T1000 (cell line): ENCODE data around the gene CHCHD5.
"Not testable (repeated sequence)": the region's sequence is repeated elsewhere in the genome, so short reads cannot be mapped to it uniquely, and the experiment has no call there.

Source experiments
- DNase-seq: peaks from one replicate; lab custom pipeline; 2025; ENCODE audit warnings: mixed read lengths; lab: John Stamatoyannopoulos, UW

Gene CHCHD5

DNA sequence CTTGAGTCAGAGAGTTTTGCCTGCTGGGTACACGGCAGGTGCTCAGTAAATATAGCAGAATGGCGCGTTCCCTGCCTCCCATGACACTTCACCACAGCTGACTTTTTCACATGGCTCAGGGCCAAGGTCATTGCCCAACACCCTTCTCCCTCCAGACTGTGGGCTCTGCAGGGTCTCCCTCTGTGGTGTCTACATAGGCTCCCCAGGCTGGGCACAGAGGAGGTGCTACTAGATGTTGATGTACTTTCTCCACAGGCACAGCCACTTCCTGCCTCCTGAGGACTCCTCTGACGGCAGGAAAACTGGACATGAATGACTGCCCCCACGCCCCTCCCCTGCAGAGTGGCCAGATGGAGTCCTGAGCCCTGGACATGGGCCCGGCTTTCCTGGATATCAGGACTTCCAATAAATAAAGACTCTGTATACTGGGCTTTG is 4.2 kb downstream of the CHCHD5 start:
- no peak for DNase-seq

DNA sequence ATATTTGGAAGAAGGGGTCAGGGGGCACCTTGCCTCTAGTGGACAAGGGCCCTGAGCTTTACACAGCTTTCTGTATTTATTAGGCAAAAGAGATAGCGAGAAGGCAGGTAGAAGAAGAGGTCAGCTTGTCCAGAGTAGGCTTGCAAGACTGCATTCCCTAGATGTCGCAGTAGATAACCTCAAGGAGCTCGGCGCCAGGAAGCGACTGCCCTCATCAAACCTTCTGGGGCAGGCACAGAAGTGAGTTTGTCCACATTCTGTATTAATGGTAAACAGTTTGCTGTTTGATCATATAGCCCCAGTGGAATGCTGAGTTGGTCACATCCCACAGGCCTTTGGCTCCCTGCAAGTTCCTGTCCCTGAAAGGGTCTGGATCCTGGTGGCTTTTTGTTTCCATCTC is 7.0 kb downstream of the CHCHD5 start:
- no peak for DNase-seq

DNA sequence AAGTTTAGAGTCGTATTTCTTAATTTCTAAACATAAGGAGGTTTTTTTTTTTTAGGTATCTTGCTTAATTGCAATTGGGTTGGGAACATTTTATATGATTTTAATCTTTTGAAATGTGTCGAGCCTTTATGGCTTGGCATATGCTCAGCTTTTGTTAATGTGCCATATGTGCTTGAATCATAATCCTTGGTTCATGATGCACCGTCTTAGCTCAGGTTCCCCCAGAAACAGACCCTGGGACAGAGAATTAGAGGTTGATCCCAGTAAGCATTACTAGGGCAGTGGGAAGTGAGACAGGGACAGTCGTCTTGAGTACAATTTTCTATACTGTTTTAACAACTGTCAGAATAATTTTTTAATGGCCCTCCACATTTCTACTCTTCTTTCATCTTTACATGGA is 9.3 kb downstream of the CHCHD5 start:
- DNase-seq: no peak

DNA sequence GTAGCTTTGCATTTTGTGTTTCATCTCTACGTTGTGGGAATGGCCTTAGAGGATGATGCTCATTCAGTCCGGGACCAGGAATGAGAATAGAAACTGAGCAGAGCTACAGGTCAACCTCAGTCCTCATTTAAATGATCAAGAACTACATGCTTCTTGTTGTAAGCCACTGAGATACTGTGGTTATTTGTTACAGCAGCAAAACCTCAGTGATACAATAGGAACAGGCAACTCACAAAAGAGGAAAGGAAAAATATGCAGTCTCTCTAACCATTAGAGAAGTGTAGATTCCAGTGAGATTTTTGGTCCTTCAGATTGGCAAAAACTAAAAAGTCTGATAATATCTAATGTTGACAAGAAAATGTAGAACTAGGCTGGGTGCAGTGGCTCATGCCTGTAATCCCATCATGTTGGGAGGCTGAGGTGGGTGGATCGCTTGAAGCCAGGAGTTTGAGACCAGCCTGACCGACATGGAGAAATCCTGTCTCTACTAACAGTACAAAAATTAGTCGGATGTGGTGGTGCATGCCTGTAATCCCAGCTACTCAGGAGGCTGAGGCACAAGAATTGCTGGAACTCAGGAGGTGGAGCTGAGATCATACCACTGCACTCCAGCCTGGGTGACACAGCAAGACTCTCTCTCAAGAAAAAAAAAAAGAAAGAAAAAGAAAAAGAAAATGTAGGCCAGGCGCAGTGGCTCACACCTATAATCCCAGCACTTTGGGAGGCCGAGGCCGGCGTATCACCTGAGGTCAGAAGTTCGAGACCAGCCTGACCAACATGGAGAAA is 13.3 kb downstream of the CHCHD5 start:
- DNase-seq: no peak

DNA sequence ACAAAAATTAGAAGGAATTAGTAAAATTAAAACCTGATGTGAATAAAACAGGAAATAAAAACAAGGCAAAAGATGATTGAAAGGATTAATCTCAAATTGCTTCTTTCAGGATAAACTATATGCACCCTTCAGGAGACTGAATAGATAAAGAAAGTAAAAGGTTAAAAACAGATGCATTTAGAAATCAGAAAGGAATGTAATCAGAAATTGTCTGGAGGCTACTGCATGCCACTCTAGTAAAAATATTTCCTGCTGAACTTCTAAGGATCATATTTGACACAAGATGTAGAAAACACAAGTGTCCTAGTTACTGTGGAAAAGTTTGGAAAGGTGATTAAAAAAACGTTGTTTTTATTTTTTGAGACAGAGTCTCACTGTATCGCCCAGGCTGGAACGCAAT is 16.2 kb downstream of the CHCHD5 start:
- no peak for DNase-seq

DNA sequence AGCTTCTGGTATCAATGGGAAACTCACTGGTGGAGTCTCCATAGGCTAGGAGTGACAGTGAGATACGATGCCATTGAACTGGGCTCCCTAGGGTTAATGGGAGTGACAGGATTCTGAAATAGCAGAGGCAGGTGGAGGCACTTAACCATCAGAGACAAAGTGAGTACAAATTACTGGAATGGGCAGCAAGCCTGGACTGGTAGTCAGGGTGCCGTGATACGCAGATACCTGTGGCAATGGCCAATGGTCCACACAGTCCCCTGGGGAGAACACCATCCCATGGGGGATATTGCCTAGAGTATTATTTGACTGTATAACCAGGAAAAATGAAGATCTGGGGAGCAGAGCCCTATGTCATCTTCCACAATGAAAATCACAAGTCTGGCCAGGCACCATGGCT is 17.3 kb downstream of the CHCHD5 start:
- no peak for DNase-seq

DNA sequence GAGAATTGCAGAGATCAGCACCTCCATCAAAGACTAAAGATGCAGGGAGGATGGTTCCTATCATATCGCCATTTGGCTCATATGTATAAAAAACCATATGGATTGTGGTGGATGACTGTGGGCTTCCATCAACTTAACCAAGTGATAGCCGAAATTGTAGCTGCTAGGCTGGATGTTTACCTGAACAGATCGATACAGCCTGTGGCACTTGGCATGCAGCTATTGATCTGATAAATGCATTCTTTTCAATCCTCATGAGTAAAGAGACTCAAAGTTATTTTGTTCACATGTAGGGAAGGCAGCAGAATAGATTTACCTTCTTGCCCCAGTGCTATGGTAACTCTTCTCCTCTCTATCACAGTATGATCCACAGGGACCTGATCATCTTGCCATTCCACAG is 18.5 kb downstream of the CHCHD5 start:
- no peak for DNase-seq

DNA sequence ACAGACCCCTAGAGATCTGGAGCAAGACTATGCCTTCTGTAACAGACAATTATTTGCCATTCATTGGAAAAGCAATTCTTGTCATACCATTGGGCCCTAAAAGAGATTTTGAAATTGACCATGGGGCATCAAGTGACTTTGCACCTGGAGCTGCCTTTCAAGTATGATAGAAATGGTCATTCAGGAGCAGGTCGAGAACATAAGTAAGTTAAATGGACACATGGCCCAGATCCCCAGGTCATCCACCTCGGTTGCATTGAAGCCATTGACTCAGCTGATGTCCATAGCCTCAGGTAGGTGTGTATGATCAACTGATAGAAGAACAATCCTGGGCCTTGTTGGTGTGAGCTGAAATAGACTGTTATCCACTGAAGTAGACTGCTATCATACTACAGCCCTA is 19.3 kb downstream of the CHCHD5 start:
- DNase-seq: no peak

DNA sequence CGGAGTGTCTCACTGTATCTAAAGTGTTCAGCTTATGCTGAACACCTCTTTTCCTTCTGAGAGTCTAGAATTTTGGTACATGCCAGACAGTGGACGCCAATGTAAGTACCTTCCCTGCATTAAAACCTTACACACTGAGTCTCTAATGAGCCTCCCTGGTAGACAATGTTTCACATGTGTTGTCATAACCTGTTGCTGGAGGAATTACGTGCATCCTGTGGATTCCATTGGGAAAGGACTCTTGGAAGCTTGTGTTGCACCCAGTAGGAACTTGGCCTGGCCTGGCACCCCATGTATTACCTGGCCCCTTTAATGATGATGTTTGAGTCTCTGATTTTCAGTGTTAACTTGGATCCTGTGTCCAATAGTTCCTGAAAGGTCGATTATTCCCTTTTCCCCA is 20.5 kb downstream of the CHCHD5 start:
- no peak for DNase-seq

DNA sequence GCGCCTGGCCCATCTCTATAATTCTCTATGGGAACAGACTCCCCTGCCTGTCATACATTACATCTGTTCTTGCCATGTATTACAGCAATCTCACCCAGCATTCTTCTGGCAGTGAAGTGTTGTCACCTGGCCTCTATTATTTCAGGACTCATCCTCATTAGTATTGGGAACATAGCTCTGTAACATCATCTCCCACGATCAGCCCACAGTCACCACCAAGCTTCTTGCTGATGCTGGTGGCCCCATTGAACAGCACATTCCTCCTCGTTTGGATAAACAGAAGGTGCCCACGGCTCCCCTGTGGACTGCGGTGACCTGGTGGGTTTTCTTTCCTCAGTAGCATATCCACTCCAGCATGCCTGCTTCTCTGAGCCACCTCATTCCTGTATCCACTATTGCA is 21.5 kb downstream of the CHCHD5 start:
- no peak for DNase-seq

DNA sequence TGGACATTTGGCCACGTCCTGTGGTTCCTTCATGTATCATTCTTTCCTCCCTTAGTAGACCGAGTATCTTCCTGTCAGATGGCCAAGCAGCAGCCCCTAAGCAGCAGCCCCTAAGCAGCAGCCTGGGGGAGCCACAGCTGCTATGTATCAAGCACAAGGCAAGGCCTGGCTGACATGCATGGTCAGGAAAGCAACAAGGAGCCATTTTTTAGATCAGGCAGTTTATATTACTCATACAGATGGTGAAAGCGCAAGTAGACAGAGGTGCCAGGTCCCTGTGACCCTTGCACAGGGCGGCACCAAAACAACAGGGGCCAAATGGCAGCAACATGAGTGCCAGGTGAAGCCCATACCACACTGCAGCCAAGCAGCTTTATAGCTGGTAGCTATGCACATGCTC is 22.1 kb downstream of the CHCHD5 start:
- DNase-seq: no peak

DNA sequence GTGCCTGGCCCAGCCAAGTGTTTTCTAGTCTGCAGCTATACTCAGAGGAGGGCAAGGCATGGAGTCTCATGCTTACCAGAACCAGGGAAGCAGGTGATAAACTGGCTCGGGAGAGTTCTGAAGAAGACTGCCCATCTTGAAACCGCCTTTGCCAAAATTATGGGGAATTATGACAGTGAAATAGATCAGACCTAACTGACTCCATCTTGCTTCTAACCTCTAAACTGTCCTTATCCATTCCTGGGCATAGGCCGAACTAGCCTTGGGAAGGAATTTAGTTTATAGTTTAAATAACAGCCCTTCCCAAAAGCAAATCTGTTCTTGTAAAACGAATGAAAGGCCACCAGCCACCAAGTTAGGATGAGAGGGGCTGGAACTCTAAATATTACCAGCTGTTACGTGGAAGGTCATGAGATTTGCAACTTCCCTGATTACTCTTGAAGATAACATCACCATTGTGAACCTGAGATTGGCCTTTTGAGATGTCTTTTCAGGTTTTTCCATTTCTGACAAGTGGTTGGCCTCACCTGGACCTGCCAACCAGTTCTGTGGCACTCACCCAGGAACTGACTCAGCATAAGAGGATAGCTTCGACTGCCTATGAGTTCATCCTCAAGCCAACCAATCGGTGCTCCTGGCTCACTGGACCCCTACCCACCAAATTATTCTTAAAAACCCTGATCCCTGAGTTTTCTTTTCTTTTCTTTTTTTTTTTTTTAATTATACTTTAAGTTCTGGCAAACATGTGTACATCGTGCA is 23.4 kb downstream of the CHCHD5 start:
- DNase-seq: no peak

DNA sequence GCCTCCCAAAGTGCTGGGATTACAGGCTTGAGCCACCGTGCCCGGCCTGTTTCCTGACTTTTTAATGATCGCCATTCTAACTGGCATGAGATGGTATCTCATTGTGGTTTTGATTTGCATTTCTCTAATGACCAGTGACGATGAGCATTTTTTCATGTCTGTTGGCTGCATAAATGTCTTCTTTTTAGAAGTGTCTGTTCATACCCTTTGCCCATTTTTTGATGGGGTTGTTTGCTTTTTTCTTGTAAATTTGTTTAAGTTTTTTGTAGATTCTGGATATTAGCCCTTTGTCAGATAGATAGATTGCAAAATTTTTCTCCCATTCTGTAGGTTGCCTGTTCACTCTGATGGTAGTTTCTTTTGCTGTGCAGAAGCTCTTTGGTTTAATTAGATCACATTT is 24.9 kb downstream of the CHCHD5 start:
- DNase-seq: not testable (repeated sequence)

DNA sequence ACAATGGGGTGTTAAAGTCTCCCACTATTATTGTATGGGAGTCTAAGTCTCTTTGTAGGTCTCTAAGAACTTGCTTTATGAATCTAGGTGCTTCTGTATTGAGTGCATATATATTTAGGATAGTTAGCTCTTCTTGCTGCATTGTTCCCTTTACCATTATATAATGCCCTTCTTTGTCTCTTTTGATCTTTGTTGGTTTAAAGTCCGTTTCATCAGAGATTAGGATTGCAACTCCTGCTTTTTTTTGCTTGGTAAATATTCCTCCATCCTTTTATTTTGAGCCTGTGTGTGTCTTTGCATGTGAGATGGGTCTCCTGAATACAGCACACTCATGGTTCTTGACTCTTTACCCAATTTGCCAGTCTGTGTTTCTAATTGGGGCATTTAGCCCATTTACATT is 27.9 kb downstream of the CHCHD5 start:
- DNase-seq: not testable (repeated sequence)

DNA sequence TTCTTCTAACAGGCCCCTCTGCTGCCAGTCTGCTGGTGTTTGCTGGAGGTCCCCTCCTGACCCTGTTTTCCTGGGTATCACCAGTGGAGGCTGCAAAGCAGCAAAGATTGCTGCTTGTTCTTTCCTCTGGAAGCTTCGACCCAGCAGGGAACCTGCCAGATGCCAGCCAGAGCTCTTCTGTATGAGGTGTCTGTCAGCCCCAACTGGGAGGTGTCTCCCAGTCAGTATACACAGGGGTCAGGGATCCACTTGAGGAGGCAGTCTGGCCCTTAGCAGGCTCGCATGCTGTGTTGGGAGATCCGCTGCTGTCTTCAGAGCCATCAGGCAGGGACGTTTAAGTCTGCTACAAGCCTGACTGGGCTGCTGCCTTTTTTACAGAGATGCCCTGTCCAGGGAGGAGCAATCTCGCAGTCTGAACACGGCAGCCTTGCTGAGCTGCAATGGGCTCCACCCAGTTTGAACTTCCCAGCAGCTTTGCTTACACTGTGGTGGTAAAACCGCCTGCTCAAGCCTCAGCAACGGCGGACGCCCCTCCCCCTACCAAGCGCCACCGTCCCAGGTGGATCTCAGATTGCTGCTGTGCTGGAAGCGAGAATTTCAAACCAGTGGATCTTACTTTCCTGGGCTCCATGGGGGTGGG is 29.9 kb downstream of the CHCHD5 start:
- DNase-seq: no peak

DNA sequence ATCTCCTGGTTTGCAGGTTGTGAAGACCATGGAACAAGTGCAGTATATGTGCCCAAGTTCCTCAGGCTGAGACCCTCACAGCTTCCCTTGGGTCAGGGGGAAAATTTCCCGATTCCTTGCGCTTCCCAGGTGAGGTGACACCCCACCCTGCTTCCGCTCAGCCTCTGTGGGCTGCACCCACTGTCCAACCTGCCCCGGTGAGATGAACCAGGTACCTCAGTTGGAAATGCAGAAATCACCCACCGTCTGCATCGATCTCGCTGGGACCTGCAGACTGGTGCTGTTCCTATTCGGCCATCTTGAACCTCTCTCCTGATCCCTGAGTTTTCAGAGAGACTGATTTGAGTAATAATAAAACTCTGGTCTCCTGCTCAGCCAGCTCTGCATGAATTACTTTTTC is 30.6 kb downstream of the CHCHD5 start:
- DNase-seq: no peak

DNA sequence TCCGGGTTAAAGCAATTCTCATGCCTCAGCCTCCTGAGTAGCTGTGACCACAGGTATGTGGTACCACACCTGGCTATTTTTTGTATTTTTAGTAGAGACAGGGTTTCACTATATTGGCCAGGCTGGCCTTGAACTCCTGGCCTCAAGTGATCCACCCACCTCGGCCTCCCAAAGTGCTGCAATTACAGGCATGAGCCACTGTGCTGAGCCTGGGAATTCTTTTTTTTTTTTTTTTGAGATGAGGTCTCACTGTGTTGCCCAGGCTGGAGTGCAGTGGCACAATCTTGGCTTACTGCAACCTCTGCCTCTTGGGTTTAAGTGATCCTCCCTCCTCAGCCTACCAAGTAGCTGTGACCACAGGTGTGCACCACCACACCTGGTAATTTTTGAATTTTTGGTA is 31.4 kb downstream of the CHCHD5 start:
- not testable (repeated sequence) for DNase-seq

DNA sequence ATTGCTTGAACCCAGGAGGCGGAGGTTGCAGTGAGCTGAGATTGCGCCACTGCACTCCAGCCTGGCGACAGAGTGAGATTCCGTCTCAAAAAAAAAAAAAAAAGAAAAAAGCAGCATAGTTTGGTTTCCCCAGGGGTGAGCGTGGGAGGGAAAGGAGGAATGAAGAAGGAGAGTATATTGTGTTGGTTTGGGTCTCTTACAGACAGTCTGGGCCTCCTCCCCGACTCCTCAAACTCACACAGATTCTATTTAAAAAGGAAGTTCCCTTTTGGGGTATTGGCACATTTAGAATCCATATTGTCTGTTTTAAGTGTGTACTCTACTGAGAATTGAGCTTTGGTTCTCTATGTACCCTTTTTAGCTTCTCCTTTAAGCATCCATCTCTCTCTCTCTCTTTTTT is 34.0 kb downstream of the CHCHD5 start:
- no peak for DNase-seq

DNA sequence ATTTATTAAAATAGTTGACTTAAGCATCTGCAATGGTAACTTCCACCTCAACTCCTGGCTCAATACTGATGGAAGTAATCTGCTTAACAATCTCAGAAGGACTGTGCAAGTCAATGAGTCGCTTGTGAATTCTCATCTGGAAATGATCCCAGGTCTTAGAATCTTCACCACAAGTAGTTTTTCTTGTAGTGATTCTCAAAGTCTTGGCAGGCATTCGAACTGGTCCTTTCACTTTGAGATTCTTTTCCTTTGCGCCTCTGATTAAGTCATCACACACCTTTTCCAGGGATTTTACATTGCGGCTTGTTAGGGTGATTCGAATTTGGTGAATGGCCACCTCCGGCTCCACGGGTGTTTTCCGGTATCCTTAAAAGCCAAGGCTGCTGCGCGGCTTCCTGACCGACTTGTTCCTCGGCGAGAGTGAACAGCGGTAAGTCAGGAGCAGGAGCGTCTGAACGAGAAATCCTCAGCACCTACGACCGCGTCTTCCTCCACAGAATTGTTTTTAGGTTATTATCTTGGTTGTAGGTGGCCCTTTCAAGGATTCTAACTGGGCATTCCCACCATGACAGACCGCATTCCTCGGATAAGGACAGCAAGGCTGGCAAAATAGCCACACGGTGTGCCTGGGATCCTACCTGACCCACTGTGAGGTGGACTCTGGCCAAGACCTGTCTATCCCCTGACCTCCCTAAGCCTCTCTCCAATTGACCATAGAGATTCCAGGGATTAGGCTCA is 37.5 kb downstream of the CHCHD5 start:
- no peak for DNase-seq

DNA sequence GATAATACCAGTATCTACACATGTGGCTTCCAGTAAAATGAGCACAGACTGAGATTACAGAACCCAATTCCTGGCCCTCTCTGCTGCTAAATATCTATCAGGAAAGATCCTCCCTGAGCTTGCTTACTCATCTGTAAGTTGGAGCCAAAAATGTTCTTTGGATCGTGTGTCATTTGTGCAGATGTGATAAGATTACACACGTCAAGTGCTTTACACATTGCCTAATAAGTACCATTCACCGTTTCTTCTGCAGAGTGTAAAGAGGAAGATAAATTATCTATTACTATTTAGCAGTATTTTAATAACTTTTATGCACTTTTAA is 38.1 kb downstream of the CHCHD5 start:
- no peak for DNase-seq

DNA sequence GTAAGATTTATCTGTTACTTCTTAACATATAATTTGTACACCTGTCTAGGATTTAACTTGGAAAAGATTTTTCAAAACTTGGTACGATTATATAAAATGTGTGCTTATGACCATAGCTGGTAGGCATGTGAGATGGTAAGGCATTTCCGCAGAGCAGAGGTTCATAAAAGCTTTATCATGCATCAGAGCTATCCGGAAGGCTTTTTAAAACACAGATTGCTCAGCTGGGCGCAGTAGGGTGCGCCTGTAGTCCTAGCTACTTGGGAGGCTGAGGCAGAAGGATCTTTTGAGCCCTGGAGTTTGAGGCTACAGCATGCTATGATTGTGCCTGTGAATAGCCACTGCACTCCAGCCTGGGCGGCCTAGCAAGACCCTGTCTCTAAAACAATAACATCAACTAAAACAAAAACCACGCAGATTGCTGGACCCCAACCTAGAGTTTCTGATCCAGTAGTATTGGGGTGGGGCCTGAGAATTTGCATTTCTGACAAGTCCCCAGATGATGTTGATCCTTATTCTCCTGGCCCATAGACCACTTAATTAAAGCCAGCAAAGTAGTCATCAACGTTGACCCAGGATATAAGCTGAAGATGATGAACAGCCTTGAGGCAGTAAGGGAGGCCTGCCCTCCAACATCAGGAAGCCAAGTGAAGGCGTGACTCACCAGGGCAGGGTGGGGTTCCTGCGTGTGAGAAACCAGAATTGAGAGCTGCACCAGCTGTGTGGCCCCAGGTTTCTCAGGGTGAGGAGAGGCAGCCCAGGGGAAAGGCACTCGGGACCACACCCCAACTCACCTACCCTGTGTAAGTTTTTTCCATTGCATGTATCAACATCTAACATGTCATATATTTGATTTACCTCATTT is 39.7 kb downstream of the CHCHD5 start:
- peak; percentile 58 for DNase-seq
